Body of pancreas (tissue), 4 donors: Measurements from ENCODE around the gene MYO1B.

Experiments used
- CTCF ChIP-seq, 7 experiments: fragments of 450-650 bp in 4 of 7; fragments of 200-600 bp in 3 of 7; sonication (generic) in 3 of 7; IDR thresholded peaks; one replicate each; pipeline ENCODE4 v1.5.1; 2016 to 2019; ENCODE audit warnings: antibody characterized with exemption in 7 of 7
- POLR2A ChIP-seq, 3 donors: fragments of 450-650 bp; IDR thresholded peaks; one replicate each; pipeline ENCODE4 v1.6.1; 2016; ENCODE audit warnings: antibody characterized with exemption in 3 of 3, mild to moderate bottlenecking in 2 of 3

- no peak for TF ChIP-seq POLR2A (IDR thresholded peaks at IDR 0.05)
- TF ChIP-seq CTCF (IDR thresholded peaks at IDR 0.05) = no peak
Observed at GRCh38 chr2:191274413-191274815, 29.2 kb downstream of the MYO1B start.
